GM21576 (cell line): ENCODE results near the gene TXNL1.
"Not testable (repeated sequence)": the region's sequence is repeated elsewhere in the genome, so short reads cannot be mapped to it uniquely, and the experiment has no call there.

Experiments used
- ATAC-seq: cut with Tn5 transposase; IDR thresholded peaks from one replicate; pipeline ENCODE4 v1.9.1; 2021; ENCODE audit warnings: mild to moderate bottlenecking, moderate library complexity; ENCODE audit not compliant: unreplicated experiment

The TXNL1 gene

DNA sequence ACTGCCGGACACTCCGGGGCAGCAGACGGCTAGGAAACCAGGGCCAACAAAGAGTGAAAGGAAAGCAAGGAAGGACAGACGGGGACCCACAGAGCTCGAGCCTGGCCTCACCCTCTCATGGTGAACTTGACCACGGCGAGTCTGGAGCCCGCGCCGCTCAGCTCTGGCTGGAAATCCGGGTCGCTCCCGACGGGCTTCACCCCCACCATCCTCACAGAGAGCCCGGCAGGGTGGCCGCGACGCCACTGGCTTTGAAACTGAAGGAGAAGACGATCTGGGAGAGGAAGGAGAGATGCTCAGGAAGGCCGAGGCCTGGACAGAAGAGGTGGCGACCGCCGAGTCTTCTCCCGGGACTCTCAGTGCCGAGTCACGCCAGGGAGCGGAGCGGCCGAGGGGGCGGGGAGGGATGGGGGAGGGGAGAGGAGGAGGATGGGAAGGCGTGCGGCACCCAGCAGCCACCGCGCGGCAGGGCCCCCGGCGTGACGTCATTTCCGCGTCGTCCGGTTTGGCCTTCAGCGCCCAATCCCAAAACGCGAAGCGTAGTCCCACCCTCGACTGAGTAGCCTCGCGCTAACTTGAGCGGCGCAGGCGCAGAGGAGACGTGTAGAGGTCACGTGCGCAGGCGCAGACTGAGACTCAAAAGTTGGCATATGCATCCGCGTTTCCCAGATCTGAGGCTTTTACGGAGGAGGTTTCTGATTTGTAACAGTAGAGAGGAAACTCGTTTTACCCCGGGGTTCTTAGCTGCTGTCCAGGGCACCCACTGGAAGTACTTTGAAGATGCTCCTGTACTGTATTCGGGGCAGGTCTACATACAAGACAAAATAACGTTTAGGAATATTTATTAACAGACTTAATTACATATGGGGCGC is at the start of gene TXNL1:
TXNL1 (minus strand) TSS at position 361 of the 872 bp plus-strand sequence; CDS start at position 209, 152 bp downstream.
- peak; percentile 95 for ATAC-seq

DNA sequence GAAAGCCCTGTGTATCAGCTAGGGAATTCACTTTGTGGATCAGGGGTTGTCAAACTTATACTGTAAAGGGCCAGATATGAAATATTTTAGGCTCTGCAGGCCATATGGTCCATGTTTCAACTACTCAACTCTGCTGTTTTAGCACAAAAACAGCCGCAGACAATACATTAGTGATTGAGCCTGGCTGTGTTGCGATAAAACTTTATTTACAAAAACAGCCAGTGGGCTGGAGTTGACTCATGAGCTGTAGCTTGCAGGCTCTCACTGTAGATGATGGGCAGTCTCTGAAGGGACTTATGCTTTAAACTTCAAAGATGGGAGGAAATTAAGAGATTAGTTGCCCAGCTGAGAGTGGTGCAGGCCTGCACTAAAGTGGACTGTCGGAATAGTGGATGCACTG is 45.9 kb upstream of the TXNL1 start:
- no peak for ATAC-seq

DNA sequence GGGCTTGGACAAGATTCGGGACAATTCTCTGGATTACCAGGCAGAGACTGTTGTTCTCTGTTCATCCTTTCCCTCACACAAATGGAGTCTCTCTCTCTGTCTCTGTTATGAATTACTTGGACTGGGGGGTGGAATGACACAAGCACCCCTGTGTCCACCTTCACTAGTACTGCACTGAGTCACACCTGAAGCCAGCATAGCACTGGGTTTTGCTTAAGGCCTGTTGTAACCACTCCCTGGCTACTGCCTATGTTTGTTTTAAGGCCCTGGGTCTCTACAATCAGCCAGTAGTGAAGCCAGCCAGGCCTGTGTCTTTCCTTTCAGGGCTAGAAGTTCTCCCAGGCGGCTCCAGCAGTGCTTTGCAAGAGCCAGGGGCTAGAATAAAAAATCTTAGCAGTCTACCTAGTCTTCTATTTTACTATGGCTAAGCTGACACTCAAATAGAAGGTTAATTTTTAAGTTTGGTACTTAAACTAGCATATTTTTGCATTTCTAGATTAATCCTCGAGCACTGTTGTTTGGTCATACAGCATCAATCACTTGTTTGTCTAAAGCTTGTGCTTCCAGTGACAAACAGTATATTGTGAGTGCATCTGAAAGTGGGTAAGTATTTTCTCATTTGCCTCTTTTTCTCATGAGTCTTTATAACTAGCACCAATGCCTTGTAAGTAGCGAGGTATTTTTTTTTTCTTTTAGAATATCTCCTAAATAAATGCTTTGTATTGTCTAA is 40.6 kb upstream of the TXNL1 start:
- no peak for ATAC-seq

DNA sequence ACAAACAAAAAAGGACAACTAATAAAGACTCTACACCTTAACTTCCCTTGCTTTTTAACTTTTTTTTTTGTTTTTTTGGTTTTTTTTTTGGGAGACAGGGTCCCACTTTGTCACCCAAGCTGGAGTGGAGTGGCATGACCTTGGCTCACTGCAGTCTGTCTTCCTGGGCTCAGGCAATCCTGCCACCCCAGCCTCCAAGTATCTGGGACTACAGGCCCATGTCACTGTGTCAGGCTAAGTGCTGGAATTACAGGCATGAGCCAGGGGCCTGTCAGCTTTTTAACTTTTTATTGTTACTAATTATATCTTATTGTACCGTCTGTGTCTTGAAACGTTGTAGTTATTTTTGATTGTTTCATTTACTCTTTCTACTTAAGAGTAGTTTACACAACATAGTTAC is 38.2 kb upstream of the TXNL1 start:
- ATAC-seq, result no peak

DNA sequence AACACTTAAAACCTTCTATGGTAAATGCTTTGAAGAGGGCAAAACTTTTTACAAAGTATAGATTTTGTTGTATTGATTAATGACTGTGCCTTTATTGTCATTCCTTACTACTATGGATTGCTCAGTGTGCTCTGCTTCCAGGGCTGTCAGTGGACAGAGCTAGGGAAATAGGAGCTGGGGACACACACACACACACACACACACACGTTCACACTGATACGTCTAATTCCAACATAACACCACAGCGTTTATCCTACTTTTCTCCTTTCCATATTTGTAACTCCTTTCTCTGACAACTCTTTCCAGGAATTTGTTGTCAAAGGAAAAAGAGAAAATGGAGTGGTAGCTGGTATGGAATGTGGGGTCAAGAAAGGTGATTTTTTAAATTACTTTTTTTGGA is 34.6 kb upstream of the TXNL1 start:
- no peak for ATAC-seq

DNA sequence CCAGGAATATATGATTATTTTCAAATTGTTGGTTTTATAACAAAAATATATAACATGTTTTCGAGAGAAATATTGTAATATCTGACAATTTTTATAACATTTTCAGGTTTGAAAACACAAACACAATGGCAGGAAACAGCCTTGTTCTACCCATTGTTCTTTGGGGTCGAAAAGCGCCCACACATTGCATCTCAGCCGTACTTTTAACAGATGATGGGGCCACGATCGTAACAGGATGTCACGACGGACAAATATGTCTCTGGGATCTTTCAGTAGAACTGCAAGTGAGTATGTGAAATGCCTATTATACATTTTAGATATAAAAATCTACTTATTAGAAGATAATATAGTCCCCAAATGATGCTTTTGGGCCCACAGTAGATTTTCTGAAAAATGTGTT is 34.0 kb upstream of the TXNL1 start:
- ATAC-seq, result no peak

DNA sequence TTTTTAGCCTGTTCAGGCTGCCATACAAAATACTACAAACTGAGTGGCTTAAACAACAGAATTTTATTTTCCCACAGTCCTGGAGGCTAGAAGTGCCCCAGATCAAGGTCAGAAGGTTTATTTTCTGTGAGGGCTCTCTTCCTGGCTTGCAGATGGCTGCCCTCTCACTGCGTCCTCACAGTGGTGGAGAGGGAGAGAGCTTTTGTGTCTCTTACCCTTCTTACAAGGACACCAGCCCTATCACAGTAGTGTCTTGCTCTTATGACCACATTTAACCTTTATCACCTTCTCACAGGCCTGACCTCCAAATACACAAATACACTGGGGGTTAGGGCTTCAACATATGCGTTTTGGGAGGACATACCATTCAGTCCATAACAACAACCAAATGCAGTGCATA is 24.5 kb upstream of the TXNL1 start:
- ATAC-seq, result no peak

DNA sequence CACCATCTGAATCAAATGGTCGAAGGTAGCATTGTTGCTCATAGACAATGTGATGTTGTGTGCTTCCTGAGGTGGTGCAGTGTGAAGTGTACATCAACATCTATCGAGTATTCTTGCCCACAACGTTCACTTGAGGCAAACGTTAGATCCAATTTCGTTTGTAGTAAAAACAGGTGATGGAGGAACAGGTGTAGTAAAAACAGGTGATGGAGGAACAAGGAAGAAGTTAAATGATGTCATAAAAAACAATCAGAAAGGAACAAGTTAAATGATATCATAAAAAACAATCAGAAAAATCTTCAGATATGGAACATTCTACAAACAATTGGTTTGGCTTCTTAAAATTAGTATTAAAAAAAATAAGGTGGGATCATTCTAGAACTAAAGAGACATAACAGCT is 24.1 kb upstream of the TXNL1 start:
- no peak for ATAC-seq

DNA sequence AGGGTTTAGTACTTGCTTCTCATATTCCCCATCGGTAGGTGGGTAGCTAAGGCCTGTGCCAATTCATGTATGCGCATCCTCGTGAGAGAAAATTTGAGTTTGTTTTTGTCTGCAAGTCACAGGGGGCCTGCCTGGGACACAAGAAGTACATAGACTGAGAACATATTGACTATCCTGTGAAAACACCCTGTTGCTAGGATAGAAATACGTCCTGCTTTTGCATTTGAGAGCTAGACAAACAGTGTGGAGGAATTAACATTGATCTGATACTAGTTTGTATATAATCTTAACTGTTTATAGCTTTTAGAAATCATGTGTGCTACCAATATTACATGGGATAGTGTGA is 23.6 kb upstream of the TXNL1 start:
- no peak for ATAC-seq

DNA sequence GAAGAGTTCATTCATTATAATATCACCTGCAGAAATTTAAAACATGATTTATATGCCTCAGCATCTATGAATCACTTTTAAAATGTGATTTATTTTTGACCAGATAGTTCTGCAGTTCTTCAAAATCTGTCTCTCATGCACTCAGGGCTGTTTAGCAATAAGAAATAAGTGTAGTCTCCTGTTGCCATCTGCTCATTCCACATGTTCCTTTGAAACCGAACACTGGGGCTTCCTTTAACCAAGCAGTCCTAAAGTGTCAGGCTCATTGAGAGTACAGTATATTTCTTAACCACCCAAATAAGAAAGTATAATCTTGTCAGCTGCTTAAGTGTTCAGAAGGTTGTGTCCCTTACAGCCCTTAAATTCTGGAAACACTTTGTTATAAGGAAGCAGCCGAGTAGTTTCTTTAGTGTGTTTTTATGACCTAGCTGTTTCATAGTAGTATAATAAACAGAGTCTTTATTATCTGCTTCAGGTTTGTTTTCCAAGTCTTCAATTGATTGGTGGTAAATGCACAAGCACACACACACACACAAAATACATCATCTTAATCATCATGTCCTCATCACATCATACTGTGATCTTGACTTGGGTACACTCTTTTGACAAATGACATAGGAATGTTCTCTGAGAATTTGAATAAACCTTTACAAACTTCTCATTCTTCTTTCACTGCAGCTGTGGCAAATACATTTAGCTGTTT is 23.1 kb upstream of the TXNL1 start:
- ATAC-seq, result no peak

DNA sequence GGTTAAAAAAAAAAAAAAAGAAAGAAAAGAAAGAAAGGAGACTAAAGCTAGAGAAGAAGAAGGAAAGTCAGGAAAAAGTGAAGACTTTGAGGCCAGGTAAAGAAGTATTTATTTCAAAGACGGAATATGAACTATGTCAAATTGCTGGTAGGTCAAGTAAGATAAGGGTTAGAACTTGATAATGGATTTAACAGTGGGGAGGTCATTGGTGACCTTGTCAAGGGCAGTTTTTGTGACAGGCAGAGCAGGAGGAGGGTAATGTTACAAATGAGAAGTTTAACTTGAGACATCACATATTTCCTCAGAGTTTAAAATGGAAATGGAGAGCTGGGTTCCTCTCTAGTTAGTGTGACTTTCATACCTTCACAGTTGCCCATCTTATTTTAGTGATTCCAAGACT is 22.3 kb upstream of the TXNL1 start:
- ATAC-seq, result no peak

DNA sequence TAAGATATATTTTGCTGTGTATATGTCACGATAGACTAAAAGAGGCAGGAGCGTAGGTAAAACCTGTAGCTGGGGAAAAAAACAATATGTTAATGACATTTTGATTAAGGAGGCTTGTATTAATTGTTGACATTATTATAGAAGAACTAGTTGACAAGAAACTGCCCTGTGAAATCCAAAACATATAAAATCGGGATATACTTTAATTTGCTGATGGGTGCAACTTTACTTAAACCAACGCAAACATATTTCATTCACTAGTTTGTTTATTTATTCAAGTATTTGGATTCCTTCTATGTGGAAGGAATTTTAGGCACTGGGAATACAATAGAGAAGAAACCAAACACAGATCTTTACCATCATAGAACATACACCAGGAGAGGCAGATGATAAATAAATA is 20.7 kb upstream of the TXNL1 start:
- ATAC-seq, result no peak

DNA sequence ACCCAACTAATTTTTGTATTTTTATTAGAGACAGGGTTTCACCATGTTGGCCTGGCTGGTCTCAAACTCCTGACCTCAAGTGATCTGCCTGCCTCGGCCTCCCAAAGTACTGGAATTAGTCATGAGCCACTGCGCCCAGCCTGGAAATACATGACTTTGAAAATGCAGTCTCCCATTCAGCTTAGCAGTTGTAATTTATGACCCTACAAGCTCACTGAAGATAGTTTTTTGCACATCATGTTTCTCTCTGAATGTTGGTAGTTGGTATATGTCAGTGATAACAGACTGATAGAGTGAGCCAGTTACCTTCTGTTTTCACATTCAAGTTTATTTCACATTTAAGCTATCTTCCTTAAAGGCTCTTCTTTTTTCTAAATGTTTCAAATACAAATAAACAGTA is 19.9 kb upstream of the TXNL1 start:
- no peak for ATAC-seq

DNA sequence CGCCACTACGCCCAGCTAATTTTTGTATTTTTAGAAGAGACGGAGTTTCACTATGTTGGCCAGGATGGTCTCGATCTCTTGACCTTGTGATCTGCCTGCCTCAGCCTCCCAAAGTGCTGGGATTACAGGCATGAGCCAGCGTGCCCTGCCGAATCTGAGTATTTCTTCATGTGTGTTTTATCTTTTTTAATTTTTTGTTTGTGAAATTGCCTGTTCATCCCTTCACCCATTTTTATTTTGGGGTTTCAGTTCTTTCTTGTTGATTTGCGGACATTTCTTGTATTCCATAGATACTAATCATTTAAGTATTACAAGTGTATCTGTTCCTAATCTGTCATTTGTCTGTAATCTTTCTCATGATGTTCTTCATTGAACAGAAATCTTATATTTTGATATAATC is 15.9 kb upstream of the TXNL1 start:
- not testable (repeated sequence) for ATAC-seq

DNA sequence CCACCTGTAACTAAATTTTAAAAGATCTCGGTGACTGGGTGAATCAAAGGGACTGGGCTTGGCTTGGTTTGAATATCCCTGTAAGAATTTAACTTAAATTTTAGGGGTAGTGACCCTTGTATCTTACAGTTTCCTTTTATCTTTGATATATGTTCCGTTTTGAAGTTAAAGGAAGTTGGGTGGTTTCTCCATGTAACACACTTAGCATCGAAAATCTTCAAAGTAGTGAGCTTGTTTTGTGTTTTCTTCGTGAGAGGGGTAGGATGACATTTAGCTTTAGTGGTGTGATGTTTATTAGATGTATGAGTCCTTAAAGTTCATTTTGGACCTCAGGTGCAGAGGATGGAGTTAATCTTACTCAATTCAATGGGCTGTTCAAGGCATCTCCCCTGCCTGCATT is 14.4 kb upstream of the TXNL1 start:
- ATAC-seq, result no peak

DNA sequence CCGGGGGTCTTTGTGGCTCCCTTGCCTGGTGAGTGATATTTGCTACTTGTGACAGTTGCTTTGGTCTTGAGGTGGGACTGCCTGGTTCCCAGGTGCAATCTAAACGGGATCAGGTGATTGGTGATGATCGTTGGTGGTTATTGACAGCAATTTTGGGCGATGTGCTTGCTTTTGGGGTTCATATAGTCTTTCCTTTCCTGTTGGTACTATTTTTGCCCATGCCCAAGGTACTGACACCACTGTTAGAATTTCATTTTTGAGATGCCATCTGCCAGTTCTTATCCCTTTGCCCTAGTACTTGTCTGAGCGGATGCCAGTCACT is 13.3 kb upstream of the TXNL1 start:
- no peak for ATAC-seq

DNA sequence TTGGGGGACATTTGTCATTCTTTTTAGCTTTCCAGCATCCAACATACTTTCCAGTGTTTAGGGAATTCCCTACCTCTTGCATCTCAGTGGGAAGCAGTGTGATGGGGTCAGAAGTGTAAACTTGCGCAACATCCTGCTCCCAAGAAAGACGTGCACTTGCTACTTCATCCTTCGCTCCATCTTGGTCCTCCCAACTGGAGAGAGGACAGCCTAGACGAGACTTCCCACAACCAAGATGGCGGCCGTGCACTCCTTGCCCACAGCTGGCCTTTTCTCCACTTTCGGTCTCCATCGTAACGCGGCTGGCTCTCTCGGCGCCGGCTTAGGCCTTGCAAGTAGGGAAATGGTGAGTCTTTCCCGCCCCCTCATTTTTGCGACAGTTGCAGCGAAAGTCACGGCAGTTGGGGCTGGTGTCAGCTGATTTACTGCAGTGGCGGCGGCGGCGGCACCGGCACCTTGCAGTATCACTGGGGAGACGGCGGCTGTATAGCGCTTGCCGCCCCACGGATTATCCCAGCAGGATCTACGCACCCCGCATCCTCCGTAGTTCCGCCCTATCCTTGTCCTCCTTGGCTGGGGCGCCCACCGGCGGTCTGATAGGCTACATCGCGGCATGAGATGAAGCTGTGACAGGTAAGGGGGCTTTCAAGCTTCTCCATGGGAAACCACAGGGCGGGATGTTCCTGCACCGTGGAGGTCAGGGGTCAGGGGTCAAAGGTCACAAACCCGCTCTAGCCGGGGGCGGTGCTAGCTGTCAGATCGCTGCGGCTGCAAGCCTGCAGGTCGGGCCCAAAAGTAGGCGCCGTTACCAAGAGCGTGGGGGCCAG is 12.8 kb upstream of the TXNL1 start, which contains the start of gene WDR7:
WDR7 (plus strand) TSS at position 416 of the 827 bp plus-strand sequence. CDS start 21,157 bp downstream, outside the sequence.
- ATAC-seq, result peak; percentile 94

DNA sequence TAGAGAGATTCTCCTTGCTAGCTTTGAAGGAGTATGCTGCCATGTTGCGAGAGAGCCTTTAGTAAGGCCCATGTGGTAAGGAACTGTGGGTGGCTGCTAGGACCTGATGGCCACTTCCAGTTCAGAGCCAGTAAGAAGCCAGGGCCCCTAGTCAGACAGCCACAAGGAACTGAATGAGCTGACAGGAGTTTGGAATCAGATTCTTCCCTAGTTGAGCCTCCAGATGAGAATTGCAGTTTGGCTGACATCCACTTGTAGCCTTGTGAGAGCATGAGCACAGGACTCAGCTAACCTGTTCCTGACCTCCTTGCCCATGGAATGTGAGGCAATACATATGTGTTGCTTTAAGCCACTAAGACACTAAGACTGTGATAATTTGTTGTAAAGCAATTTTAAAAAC is 11.6 kb upstream of the TXNL1 start:
- ATAC-seq, result no peak

DNA sequence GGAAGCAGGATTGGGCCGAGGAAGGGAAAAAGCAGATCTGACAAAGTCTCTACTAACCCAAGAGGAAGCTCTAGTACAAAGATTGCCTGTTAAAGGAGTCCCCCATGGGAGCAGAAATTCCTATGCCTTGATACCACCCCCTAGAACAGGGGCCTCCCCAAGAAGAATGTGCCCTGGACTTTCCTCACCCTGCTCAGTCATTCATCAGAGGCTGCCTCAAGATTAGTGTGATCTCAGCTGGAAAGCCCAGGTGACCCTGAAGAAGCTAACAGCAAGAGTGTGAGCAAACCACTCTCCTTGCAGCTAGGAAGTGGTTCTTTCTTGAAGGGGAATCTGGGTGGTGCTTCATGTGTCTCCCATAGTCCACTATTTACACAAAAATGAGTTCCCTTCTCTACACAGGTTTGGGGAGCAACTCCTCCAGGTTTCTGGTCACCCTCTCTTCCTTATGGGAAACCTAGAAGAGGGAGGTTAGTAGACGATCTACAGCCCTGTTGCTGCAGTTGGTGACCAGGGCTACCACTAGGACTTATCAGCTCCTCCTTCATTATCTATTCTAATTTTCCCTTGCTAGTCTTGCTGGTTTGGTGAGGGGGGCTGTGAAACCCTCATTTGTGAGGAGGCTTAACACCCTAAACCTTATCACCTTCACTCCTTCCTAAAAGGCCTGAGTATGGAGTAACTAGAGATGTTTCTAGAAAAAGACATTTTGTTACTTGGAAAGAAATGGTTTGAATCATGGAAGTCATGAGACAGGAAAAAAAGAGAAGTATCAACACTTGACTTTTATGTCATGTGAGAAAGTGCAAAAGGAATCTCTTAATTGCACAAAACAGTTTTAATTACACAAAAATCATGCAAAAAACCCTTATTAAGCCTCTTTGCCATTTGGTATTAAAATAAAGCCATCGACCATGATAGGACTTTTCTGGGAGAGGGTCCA is 9.8 kb upstream of the TXNL1 start:
- ATAC-seq, result no peak

DNA sequence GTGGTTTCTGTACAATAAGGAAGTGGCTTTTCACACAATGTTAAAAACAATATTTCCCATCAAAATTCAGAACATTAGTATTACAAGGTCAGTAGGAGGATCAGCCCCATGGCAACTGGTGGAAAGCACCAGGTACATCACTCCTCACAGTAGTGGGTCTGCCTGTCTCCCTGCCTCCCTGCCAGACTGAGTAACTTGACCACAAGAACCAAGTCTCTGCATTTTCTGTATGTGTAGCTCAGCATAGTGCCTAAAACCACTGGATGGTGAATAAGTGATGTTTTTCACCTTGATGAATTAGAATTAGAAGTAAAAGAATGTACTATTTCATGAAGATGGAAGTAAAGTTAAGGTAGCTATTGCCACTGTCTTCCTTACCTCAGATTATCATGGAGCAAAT is 8.7 kb upstream of the TXNL1 start:
- no peak for ATAC-seq
